Cardiac fibroblast (primary cell): ENCODE data around the gene DUSP8.
A peak's percentile ranks its signal among the peaks of the same experiment; 100 is the strongest.

Experiments
- DNase-seq, 2 donors: peaks; one replicate each; pipeline versions ENCODE4 v3.0.0 to v3.0.0-alpha.2; 2010; ENCODE audit warnings: low read depth in 2 of 2
- H3K4me3 ChIP-seq, 2 donors: replicated peaks in 1 of 2; 1 replicate in 1 of 2; 2 replicates in 1 of 2; pipeline ENCODE4 v1.5.1; 2011; ENCODE audit warnings: low read depth in 2 of 2, low read length in 2 of 2, mild to moderate bottlenecking in 2 of 2, moderate library complexity in 1 of 2
- TF ChIP-seq, protein P1 (sequence below): IDR thresholded peaks from one replicate; pipeline ENCODE4 v1.5.1; 2011; ENCODE audit warnings: low read depth, mild to moderate bottlenecking, low read length, inconsistent platforms

DUSP8 gene

DNA sequence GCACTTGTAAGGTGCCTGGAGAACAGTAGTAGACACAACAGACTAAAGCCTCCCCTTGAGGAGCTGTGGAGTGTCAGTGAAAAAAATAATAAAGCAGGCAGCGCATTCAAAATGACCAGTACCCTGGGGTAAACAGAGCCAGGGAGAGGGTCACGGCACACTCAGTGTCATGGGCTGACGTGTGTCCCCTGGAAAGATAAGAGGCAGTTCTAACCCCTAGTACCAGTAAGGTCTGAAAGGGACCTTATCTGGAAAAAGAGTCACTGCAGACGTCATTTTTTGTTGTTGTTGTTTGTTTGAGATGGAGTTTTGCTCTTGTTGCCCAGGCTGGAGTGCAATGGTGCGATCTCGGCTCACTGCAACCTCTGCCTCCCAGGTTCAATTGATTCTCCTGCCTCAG is 32.0 kb downstream of the DUSP8 start:
- no peak overlapping the region for H3K4me3 ChIP-seq
- DNase-seq = no peak
- TF ChIP-seq, protein P1, sequence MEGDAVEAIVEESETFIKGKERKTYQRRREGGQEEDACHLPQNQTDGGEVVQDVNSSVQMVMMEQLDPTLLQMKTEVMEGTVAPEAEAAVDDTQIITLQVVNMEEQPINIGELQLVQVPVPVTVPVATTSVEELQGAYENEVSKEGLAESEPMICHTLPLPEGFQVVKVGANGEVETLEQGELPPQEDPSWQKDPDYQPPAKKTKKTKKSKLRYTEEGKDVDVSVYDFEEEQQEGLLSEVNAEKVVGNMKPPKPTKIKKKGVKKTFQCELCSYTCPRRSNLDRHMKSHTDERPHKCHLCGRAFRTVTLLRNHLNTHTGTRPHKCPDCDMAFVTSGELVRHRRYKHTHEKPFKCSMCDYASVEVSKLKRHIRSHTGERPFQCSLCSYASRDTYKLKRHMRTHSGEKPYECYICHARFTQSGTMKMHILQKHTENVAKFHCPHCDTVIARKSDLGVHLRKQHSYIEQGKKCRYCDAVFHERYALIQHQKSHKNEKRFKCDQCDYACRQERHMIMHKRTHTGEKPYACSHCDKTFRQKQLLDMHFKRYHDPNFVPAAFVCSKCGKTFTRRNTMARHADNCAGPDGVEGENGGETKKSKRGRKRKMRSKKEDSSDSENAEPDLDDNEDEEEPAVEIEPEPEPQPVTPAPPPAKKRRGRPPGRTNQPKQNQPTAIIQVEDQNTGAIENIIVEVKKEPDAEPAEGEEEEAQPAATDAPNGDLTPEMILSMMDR = no peak

DNA sequence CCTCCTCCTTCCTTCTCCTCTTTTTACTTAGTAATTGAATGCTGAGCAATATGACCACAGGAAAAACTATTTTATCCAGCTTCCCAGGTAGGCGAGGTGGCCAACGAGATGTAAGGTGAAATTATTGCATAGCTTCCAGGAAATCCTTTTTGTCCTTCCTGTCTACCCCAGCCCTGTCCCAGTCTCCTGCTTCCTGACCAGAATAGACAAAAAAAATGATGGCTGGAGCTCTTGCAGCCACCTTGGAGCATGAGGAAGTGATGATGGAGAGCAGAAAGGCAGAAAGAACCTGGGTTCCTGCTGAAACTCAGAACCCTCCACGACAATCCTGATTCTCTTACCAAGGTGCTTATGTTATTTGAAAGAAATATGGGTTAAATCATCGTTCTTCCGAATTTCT is 33.9 kb downstream of the DUSP8 start:
- DNase-seq = no peak
- TF ChIP-seq, protein P1 = no peak
- H3K4me3 ChIP-seq = no peak overlapping the region

DNA sequence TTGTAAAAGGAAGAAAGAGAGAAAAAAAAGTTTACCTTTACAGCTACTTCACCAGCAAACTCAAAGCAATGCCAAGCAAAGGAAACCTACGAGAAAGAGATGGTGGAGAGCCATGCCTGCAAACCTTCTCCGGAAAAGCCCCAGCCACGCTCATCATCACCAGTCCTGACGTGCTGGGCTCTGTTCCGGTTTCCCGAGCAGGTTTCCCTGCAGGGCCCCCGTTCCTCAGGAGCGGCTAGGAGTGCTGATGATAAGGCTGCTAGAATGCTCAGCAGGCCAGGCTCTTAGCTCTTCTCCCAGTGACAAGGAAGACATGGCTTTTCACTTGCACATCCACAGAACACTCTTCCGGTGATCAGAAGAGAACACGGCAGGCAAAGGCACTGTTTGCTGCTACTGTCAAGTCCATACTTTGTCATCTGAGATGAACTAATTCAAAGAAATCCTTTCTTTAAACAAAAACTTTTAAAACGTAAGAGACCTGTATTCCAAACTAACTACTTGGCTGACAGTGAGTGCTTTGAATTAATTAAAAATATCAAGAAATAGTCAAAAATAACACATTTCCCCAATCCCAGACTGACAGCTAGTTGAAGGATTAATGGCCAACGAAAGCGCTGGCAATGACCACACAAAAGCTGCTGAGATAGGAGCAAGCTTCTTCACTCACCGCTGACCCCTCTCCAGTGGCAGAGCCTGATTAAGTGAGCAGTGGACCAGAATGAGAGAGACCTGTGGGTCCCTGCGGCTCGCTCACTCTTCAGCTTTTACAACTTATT is 35.8 kb downstream of the DUSP8 start:
- no peak overlapping the region for H3K4me3 ChIP-seq
- TF ChIP-seq, protein P1 = no peak
- DNase-seq = peak in 1 of 2 donors; percentile 27

DNA sequence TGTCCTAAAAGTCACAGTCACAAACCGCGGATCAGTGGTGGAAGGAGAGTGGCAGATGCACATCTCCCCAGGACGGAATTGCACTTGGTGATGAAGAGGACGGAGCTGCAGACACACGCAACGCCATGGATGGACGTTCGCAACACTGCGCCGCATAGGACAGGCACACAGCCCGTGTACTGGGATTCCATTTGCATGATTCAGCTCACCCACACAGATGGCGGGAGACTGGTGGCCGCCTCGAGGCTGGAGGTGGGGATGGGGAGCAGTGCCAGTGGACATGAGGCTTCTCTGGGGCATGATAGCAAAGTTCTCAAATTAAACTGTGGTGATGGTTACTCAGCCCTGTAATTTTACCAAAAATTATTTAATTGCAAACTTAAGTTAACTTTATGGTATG is 37.4 kb downstream of the DUSP8 start:
- TF ChIP-seq, protein P1 = no peak
- H3K4me3 ChIP-seq = no peak overlapping the region

DNA sequence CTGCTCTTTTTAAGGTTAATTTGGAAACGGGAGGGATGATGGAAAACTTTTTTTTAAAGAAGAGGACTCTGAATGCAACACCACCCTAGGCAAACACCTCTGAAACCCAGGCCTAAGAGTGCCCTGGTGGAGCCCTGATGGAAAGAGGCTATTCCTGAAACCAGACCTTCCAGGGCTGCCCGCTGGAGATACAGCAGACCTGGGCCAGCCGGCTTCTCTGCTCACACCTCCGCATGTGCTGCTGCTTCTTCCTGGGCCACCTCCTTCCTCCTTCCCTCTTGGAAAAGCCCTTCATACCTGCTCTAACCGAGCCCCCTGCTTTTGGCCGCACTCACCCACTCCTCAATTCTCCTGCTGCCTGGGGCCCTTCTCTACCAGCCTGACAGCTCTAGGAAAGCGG is 37.9 kb downstream of the DUSP8 start:
- TF ChIP-seq, protein P1 = no peak
- DNase-seq = no peak
- no peak overlapping the region for H3K4me3 ChIP-seq

More for the DNA sequence above, 37.4 kb downstream of the DUSP8 start:
- DNase-seq = peak; percentile 14 to 40

DNA sequence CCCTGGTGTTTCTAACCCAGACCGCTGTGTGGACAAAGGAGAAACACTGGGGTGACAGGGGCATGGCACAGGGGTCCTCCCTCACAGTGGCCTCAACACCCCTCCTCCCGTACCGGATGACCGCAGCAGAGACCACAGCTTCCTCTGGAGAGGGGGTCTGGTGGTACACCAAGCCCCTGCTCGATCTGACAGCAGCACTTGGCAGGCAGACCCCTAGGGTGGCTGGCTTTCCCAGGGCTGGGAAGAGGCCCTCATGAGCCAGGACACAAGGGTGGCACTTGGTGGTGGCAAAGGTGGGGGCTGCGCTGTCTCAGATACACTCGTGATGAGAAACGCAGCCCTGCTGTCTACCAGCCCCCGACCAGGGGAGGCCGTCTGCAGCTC is 38.7 kb downstream of the DUSP8 start:
- TF ChIP-seq, protein P1 = no peak
- H3K4me3 ChIP-seq = no peak overlapping the region
- no peak for DNase-seq
